ENCODE results near the gene DGKA.

DGKA gene

DNA sequence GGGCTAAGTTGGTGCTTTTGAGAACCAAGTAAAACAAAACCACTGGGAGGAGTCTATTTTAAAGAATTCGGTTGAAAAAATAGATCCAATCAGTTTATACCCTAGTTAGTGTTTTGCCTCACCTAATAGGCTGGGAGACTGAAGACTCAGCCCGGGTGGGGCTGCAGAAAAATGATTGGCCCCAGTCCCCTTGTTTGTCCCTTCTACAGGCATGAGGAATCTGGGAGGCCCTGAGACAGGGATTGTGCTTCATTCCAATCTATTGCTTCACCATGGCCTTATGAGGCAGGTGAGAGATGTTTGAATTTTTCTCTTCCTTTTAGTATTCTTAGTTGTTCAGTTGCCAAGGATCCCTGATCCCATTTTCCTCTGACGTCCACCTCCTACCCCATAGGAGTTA lies 41.1 kb downstream of the DGKA start:
- ATAC-seq = no peak
- TF ChIP-seq ISL1 (CRISPR knock-in tag; IDR thresholded peaks at IDR 0.05) = no peak
- no peak for TF ChIP-seq GLIS3 (CRISPR knock-in tag; IDR thresholded peaks at IDR 0.05)
- TF ChIP-seq, protein P1, sequence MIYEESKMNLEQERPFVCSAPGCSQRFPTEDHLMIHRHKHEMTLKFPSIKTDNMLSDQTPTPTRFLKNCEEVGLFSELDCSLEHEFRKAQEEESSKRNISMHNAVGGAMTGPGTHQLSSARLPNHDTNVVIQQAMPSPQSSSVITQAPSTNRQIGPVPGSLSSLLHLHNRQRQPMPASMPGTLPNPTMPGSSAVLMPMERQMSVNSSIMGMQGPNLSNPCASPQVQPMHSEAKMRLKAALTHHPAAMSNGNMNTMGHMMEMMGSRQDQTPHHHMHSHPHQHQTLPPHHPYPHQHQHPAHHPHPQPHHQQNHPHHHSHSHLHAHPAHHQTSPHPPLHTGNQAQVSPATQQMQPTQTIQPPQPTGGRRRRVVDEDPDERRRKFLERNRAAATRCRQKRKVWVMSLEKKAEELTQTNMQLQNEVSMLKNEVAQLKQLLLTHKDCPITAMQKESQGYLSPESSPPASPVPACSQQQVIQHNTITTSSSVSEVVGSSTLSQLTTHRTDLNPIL (CRISPR knock-in tag; IDR thresholded peaks at IDR 0.05; ENCODE audit: low read depth) = no peak
- TF ChIP-seq, protein P2, sequence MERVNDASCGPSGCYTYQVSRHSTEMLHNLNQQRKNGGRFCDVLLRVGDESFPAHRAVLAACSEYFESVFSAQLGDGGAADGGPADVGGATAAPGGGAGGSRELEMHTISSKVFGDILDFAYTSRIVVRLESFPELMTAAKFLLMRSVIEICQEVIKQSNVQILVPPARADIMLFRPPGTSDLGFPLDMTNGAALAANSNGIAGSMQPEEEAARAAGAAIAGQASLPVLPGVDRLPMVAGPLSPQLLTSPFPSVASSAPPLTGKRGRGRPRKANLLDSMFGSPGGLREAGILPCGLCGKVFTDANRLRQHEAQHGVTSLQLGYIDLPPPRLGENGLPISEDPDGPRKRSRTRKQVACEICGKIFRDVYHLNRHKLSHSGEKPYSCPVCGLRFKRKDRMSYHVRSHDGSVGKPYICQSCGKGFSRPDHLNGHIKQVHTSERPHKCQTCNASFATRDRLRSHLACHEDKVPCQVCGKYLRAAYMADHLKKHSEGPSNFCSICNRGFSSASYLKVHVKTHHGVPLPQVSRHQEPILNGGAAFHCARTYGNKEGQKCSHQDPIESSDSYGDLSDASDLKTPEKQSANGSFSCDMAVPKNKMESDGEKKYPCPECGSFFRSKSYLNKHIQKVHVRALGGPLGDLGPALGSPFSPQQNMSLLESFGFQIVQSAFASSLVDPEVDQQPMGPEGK (CRISPR knock-in tag; IDR thresholded peaks at IDR 0.05; ENCODE audit: borderline replicate concordance) = no peak
- no peak for TF ChIP-seq CSDC2 (CRISPR knock-in tag; IDR thresholded peaks at IDR 0.05)
- TF ChIP-seq, protein P3, sequence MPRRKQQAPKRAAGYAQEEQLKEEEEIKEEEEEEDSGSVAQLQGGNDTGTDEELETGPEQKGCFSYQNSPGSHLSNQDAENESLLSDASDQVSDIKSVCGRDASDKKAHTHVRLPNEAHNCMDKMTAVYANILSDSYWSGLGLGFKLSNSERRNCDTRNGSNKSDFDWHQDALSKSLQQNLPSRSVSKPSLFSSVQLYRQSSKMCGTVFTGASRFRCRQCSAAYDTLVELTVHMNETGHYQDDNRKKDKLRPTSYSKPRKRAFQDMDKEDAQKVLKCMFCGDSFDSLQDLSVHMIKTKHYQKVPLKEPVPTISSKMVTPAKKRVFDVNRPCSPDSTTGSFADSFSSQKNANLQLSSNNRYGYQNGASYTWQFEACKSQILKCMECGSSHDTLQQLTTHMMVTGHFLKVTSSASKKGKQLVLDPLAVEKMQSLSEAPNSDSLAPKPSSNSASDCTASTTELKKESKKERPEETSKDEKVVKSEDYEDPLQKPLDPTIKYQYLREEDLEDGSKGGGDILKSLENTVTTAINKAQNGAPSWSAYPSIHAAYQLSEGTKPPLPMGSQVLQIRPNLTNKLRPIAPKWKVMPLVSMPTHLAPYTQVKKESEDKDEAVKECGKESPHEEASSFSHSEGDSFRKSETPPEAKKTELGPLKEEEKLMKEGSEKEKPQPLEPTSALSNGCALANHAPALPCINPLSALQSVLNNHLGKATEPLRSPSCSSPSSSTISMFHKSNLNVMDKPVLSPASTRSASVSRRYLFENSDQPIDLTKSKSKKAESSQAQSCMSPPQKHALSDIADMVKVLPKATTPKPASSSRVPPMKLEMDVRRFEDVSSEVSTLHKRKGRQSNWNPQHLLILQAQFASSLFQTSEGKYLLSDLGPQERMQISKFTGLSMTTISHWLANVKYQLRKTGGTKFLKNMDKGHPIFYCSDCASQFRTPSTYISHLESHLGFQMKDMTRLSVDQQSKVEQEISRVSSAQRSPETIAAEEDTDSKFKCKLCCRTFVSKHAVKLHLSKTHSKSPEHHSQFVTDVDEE (CRISPR knock-in tag; IDR thresholded peaks at IDR 0.05) = no peak
- no peak for TF ChIP-seq RARB (CRISPR knock-in tag; IDR thresholded peaks at IDR 0.05)
- no peak for TF ChIP-seq ARNTL (CRISPR knock-in tag; IDR thresholded peaks at IDR 0.05; ENCODE audit: borderline replicate concordance, low read depth)
- TF ChIP-seq, protein P4, sequence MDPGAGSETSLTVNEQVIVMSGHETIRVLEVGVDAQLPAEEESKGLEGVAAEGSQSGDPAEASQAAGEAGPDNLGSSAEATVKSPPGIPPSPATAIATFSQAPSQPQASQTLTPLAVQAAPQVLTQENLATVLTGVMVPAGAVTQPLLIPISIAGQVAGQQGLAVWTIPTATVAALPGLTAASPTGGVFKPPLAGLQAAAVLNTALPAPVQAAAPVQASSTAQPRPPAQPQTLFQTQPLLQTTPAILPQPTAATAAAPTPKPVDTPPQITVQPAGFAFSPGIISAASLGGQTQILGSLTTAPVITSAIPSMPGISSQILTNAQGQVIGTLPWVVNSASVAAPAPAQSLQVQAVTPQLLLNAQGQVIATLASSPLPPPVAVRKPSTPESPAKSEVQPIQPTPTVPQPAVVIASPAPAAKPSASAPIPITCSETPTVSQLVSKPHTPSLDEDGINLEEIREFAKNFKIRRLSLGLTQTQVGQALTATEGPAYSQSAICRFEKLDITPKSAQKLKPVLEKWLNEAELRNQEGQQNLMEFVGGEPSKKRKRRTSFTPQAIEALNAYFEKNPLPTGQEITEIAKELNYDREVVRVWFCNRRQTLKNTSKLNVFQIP (CRISPR knock-in tag; IDR thresholded peaks at IDR 0.05; ENCODE audit: borderline replicate concordance, low read depth) = no peak
- no peak for TF ChIP-seq ZC3H10 (CRISPR knock-in tag; IDR thresholded peaks at IDR 0.05)
- TF ChIP-seq PPARA (CRISPR knock-in tag; IDR thresholded peaks at IDR 0.05; ENCODE audit: borderline replicate concordance) = no peak

DNA sequence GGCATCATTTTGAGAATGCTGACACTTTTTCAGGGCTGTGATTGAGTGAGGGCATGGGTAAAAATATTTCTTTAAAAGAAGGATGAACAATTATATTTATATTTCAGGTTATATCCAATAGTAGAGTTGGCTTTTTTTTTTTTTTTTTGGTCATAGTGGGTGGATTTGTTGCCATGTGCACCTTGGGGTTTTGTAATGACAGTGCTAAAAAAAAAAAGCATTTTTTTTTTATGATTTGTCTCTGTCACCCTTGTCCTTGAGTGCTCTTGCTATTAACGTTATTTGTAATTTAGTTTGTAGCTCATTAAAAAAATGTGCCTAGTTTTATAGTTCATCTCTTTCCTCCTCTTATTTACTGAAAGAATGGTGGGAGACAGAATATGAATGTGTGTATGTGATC lies 41.5 kb downstream of the DGKA start:
- TF ChIP-seq ZC3H10 (CRISPR knock-in tag; IDR thresholded peaks at IDR 0.05) (no peak), PPARA (CRISPR knock-in tag; IDR thresholded peaks at IDR 0.05; ENCODE audit: borderline replicate concordance) (no peak), ZNF8 (CRISPR knock-in tag; IDR thresholded peaks at IDR 0.05) (no peak), ZFP30 (CRISPR knock-in tag; IDR thresholded peaks at IDR 0.05) (no peak)
- TF ChIP-seq, protein P5, sequence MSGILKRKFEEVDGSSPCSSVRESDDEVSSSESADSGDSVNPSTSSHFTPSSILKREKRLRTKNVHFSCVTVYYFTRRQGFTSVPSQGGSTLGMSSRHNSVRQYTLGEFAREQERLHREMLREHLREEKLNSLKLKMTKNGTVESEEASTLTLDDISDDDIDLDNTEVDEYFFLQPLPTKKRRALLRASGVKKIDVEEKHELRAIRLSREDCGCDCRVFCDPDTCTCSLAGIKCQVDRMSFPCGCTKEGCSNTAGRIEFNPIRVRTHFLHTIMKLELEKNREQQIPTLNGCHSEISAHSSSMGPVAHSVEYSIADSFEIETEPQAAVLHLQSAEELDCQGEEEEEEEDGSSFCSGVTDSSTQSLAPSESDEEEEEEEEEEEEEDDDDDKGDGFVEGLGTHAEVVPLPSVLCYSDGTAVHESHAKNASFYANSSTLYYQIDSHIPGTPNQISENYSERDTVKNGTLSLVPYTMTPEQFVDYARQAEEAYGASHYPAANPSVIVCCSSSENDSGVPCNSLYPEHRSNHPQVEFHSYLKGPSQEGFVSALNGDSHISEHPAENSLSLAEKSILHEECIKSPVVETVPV (CRISPR knock-in tag; IDR thresholded peaks at IDR 0.05) = no peak
- ATAC-seq = no peak

DNA sequence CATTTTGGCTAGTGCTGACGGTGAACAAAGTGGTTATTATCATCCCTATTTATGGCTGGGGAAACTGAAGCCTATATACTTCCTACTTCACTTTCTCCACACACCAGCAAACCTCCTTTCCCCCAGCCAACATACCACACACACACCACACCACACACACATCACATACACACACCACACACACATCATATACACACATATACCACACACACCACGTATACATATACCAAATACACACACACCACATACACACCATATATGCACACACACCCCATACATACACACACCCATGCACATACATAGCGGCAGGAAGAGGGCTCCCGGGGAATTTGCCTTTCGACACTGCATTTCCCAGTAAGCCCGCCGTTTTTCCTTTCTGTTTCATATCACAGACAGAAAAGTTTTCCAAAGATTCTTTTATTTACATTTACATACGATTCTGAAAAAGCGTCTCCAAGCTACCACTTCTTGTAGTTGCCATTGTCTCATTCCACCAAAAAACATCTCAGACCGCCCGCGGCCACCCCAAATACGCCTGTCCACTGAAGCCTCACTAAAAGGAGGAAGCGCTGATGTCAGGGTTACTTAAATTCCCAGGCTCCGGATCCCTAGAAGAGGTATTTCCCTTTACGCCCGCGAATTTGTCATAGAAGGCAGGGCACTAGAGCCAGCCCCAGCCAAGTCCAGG lies 42.1 kb downstream of the DGKA start:
- ATAC-seq = peak; percentile 1; the same call in 1 of the 3 replicates
- TF ChIP-seq, protein P5 (CRISPR knock-in tag; IDR thresholded peaks at IDR 0.05) = no peak
- no peak for TF ChIP-seq TCF4 (CRISPR knock-in tag; IDR thresholded peaks at IDR 0.05; ENCODE audit: borderline replicate concordance)
- TF ChIP-seq SNAI2 (CRISPR knock-in tag; IDR thresholded peaks at IDR 0.05) = no peak
- TF ChIP-seq, protein P3 (CRISPR knock-in tag; IDR thresholded peaks at IDR 0.05) = no peak
- TF ChIP-seq PPARA (CRISPR knock-in tag; IDR thresholded peaks at IDR 0.05; ENCODE audit: borderline replicate concordance) = no peak
- TF ChIP-seq, protein P1 (CRISPR knock-in tag; IDR thresholded peaks at IDR 0.05; ENCODE audit: low read depth) = no peak
- TF ChIP-seq CSDC2 (CRISPR knock-in tag; IDR thresholded peaks at IDR 0.05) = no peak
- TF ChIP-seq, protein P4 (CRISPR knock-in tag; IDR thresholded peaks at IDR 0.05; ENCODE audit: borderline replicate concordance, low read depth) = no peak
- no peak for TF ChIP-seq ZNF8 (CRISPR knock-in tag; IDR thresholded peaks at IDR 0.05)
- no peak for TF ChIP-seq BACH2 (CRISPR knock-in tag; IDR thresholded peaks at IDR 0.05; ENCODE audit: borderline replicate concordance)
- no peak for TF ChIP-seq RARB (CRISPR knock-in tag; IDR thresholded peaks at IDR 0.05)
- TF ChIP-seq TOX (CRISPR knock-in tag; IDR thresholded peaks at IDR 0.05; ENCODE audit: borderline replicate concordance) = no peak
